Forelimb muscle (tissue), 1 donor: ENCODE data around the gene SNX25. TPM values are rescaled to one million over a fixed set of nuclear protein-coding genes. Genes with fewer than 3 reads are reported as not detected.
"Not testable (repeated sequence)": the region's sequence is repeated elsewhere in the genome, so short reads cannot be mapped to it uniquely, and the experiment has no call there.

Experiments used
- DNase-seq: peaks from one replicate; pipeline ENCODE4 v3.0.0-alpha.2; 2013; ENCODE audit warnings: low read depth
- polyA plus RNA-seq: library from polyadenylated mRNA; unstranded; fragments of 120-200 nt; gene quantifications from one replicate; pipeline ENCODE4 v1.2.1, GENCODE V29; 2013; ENCODE audit not compliant: insufficient read length

SNX25 gene
- polyA plus RNA-seq, 1 donor, result 7.6 TPM

DNA sequence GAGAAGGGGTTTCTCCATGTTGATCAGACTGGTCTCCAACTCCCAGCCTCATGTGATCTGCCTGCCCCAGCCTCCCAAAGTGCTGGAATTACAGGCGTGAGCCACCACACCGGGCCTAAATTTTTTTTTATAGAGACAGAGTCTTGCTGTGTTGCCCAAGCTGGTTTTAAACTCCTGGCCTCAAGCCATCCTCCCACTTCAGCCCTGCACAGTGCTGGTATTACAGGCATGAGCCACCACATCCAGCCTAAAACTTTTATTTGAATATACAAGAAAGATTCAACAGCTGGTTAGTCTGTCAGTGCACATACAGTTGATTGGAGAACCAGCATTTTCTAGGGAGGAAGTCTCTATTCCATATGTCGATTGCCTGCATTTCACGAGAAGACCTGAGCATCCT is 95.1 kb downstream of the SNX25 start:
- DNase-seq, result no peak

DNA sequence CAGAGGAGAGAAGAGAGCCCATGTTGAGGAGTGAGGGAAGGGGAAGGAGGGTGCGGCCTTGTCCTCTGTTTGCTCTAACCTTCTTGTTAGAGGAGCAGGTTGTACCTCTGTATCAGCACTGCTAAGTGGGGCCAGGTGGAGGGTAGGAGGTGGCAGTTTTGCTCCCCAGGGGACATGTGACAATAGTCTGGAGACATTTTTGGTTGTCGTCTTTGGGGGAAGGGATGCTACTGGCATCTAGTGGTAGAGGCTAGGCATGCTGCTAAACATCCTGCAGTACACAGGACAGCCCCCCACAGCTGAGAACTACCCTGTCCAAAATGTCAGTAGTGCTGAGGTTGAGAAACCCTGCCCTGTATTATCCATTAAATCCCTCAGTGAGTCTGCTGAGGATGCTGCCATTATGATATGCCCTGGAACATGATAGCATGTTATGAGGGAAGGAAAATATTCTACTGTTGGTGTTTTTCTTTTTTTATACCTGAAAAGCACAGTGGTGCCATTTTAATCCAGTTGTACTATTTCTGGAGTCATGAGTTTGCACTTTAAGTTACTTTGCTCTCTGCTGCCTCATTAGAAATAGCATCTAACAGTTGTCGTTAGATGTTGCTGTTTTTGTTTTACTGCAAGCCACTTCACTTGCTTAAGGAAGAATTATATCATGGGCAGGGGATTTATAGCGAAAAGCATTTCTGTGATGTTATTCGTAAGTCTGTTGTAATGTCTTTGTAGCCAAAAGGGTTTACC is 95.7 kb downstream of the SNX25 start:
- DNase-seq, result no peak

DNA sequence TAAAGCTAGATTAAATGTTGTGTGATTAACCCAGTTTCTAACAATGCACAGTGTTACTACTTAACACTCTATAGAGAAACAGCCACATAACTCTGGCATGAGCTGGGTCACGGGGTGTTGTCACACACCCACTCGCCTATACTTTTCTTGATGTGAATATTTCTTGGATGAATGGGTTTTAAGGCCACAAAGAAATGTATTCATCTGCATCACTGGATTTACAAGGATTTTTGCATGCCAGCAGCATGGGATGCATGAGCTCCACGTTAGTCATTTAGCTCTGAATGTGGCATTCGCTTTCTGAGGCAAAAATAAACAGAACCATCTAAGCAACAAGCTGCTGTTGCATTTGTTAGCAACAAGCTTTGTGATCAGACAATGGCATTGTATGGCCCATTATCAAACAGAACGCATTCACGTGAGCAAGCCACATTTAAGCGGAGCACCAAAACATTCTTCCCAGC is 96.6 kb downstream of the SNX25 start:
- DNase-seq, result no peak

DNA sequence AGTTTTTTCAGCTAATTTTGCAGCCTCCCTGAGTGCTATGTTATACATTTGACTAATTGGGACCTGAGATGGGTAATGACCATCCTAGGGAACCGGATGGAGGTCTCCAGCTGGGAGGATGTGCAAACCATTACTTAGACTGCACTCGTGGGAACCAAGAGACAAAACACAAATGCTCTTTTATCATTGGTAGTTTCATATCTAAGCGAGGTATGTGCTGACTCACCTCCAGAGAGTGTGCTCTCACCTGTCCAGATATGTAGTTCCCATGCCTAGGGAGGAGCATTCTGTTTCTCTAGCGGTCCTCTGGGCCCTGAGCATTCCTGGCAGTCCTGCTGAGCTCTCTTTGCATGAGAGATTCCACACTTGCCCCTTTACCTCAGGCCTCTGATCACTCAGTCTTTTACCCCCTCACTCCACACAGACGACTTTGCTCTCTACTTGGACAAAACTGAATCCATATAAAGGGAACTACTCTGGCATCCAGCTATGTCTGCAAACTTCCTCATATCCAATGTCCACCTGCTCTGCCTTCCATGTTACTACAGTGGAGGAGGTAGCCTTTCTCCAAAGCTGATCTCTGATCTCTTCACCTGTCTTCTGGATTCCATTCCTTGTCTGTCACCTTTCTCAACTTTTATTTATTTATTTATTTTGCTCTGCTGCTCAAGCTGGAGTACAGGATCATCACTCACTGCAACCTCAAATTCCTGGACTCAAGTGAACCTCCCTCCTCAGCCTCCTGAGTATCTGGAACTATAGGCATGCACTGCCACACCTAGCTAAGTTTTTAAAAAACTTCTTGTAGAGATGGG is 97.9 kb downstream of the SNX25 start:
- DNase-seq, result no peak

DNA sequence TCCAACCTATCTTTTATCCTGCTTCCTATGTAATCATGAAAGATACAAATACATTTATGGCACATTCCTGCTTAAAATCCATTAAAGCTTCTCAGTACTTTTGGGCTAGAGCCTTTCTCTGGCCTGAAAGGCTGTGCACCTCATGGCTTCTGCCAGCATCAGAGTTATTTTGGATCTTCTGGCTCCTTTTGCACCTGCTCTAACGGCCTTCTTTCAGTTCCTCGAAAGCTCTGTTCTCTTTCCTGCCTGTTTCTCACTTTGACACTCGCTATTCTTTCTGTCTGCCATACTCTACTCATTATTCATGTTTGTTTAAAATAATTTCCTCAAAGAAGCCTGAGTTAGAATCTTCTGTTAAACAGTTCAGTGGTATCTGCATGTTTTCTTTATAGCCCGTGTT is 100.4 kb downstream of the SNX25 start:
- DNase-seq, result no peak

DNA sequence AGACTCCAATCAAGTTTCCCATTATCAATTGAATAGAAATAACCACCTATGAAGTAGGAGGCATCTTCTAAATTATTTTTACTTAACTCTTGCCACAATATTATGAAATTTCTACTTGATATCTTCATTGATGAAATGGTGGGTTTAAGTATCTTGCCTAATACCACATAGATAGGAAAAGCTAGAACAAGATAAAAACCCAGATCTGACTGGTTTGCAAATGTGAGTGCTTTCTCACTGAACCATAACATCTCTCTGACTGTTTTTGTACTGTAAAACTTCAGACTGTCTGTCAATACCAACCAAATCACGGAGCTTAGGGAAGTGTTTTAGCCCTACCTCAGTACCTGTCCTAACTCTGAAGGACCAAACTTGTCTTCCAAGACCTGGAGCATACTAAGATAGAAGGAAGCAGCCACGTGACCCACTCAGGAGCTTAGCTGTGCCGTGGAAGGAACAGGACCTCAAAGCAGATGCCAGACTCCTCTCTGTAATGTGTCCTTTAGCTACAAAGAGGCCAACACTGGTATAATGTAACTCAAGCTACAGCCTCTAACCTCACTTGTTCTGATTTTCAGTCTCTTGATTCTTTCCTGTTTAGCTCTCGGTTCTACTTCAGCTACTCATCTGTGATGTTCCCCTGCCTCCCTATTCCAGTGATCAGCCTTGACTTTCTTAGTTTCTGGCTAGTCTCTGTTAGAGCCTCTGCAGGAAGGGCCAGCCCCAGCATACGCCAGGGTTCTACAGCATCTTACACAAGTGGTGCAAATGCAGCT is 101.9 kb downstream of the SNX25 start:
- DNase-seq, result no peak

DNA sequence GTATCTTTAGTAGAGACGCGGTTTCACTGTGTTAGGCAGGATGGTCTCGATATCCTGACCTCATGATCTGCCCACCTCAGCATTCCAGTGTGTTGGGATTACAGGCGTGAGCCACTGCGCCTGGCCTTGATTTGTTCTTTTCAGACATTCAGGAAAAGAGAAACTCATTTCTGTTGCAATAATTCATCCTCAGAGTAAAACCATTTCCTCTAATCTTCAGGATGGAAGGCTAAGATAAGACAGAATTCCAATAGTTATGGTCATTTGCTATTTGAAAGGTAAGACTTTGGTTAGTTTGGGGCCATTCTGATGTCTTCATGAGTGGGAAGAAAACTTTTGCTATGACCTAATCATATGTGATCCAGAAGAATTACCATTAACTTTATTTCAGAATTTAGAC is 103.3 kb downstream of the SNX25 start:
- no peak for DNase-seq

DNA sequence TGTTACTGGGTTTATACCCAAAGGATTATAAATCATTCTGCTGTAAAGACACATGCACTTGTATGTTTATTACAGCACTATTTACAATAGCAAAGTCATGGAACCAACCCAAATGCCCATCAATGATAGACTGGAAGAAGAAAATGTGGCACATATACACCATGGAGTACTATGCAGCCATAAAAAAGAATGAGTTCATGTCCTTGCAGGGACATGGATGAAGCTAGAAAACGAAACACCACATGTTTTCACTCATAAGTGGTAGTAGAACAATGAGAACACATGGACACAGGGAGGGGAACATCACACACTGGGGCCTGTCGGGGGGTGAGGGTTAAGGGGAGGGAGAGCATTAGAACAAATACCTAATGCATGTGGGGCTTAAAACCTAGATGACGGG is 108.1 kb downstream of the SNX25 start:
- not testable (repeated sequence) for DNase-seq

DNA sequence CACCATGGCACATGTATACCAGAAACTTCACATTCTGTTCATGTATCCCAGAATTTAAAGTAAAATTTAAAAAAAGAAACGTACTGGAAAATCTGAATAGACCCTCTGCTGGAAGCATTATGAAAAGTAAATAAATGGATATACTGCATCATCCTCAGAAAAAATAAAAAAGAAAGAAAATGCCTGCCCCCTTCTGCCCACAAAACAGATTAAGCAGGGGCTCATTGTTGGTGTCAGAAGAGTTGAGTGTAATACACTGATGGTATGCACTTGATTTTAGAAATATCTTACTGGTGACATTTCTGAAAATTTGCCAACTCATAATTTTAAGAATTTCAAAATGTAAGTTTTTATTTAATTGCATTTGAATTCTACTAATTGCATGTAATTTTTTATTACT is 108.5 kb downstream of the SNX25 start:
- DNase-seq, result no peak

DNA sequence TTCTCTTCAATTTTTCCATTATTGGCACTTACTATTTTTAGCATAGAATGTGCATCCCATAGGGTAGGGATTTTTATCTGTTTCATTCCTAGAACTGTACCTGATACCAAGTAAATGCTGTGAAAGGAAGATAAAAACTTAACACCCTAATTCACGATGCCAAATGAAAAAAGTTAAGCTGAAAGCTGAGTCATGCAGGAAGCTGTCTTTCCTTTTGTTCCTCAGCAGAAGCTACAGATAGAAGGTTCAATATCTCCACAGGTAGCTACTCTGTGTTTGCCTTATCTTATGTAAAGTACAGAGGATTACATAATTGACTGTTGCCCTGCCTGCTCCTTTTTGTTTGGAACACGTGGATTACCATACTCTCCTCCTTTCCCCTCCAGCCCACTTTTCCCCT is 109.3 kb downstream of the SNX25 start:
- DNase-seq, result no peak

DNA sequence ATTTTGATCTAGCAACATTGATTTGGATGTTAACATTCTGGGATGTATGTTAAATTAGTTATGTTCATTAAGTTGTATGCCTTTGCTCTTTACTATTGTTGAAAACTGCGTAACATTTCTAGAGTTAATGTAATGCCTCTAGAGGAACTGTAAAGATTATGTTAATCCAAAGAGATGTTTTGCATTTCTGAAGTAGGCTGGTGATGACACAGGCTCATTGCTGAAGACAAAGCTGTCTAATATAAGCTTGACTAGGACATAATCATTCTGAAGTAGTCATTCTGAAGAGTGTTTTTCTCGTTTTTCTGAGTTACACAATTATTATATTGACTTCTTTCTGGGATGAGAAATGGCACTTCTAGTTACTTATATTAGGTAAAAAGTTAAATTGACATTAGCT is 113.4 kb downstream of the SNX25 start:
- DNase-seq, result no peak

DNA sequence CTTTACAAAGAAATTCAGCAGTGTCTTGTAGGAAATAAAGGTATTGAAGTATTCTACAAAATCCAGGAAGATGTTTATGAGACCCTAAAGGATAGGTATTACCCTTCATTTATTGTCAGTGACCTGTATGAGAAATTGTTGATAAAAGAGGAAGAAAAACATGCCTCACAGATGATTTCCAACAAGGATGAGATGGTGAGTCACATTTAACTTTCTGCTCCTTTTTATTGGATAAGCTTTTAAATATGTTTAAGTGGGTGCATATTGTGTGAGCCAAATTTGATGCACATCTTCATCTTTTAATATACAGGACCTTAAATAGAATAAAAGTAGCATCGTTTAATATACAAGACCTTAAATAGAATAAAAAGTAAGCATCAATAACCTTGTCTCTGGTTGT is 114.2 kb downstream of the SNX25 start:
- no peak for DNase-seq

DNA sequence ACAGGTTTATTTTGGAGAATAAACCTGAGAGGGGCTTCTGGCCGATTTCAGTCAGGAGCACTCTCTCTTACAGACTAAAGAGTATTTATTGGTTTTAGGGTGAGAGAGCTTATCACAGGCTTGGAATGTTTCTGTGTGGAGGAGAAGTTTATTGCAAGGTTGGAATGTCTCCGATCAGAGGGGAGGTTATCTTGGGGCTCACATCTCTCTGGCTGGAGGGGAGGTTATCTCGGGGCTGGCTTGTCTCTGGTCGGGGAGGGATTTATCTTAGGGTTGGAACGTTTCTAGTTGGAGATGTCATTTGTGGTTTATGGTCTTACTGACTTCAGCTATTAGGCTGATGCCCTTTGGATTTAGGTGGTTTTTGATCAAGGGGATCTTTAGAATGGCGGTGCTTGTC is 115.0 kb downstream of the SNX25 start:
- not testable (repeated sequence) for DNase-seq

DNA sequence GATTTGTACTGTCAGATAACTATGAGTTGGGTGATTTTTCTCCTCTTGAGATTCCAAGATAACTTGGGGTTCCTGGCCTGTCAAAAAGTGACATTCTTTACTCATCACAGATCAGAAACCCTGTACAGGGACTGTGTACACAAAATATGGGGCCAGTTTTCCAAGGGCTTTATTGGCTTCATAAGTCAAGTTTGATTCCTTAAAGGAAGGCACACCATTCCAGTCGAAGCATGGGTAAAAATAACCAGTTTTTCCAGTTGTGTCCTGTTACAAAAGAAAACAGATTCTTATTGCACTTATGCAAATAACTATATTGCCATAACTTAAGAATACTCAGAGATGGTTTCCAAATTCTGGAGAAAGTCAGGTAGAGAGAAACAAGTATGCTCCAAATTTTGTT is 116.3 kb downstream of the SNX25 start:
- not testable (repeated sequence) for DNase-seq

DNA sequence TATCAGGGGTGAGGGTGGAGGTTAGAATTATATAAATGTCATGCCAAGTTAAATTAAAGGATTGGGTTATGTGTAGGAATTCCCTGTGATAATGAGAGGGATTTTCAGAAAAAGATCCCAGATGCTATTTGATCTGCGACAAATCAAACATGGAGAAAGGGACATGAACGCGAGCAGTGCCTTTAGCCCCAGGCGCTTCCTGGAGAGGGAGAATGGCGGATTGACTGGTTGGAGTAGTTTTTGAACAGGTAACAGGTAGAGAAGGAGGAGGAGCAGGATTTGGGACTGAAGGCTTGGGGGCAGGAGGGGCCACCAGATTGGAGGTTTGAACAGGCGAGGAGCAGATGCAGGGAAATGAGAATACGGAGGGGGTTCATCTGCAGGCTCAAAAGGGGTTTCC is 119.2 kb downstream of the SNX25 start:
- no peak for DNase-seq

DNA sequence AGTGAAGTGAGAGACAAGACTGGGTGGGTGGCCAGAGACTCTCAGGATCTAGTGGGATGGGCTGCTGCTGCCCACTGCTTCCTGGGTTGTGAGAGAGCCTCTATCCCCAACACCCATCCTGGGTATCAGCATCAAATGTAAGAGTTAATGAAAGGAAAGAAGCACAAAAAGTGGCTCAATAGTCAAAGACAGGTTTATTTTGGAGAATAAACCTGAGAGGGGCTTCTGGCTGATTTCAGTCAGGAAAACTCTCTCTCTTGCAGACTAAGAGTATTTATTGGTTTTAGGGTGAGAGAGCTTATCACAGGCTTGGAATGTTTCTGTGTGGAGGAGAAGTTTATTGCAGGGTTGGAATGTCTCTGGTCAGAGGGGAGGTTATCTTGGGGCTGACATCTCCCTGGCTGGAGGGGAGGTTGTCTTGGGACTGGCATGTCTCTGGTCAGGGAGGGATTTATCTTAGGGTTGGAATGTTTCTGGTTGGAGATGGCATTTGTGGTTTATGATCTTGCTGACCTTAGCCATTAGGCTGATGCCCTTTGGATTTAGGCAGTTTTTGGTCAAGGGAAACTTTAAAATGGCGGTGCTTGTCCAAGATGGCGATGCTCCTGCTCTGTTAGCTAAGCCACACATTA is 120.6 kb downstream of the SNX25 start:
- not testable (repeated sequence) for DNase-seq

DNA sequence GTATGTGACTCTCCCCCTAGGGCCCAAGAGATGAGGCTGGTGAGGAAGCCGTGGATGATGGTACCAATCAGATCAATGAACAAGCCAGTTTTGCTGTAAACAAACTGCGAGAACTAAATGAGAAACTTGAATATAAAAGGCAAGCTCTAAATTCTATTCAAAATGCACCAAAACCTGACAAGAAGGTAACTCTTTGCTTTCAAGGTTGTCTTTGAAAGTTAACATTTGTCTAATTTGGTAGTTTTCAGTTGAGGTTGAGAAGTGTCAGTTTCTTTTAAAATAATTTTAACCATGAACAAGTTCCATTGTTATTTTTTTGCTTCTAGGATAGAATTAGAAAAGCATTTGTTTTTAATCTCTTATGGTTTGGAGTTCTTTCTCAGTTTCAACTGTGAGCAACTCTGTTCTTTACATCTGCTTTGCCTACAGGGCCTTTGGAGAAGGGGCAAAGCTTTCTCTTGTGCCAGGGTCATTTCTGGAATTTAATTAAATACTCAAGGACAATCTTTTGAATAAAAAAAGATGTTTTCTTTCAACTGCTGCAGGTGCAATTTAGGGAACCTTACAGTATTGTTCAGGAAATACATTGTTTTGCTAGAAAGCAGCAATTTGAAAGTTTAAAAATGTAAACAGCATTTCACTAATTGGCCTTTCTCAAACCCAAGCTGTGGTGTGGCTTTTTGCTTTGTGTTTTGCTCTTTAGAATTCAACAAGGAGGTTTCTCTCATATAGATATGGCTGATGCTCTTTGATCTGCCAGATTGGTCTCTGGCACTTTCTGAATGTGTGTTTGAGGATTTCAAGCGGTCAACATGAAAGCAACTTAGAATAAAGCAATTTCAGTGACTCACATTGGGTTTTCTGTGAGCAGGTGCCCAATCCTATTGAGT is 123.4 kb downstream of the SNX25 start:
- DNase-seq, result no peak

DNA sequence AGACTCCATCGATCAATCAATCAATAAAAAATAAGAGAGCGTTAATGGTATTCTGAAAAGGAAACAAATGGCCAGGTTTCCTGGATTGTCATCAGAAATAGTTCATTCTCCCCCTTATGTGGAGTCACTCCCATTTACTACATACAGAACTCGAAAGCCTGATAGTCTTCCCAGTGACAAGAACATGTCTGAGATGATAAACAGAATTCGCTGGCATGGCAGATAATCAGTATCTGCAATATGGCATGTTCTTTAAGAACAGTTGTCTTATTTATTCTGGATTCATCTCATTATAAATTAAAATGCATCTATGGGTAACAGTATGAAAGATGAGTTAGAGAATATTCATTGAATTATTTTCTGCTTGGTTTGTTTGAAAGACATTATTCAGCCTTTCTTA is 124.9 kb downstream of the SNX25 start:
- no peak for DNase-seq

DNA sequence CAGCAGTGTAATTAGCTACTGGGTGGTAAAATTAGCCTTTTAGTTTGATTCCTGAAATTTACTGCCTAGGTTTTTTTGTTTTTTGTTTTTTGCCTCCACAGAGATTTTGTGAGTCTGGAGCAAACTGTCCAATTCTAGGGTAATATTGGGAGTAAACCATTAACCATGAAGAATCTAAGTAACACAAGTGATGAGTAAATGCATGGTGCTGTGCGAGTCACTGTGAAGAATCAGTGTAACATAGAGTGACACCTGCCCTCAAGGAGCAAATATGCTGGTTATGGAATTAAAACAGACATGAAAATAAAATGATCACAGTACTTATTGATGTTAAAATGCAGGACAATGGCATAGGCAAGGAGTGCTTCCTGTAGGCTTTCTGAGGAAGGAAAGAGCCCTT is 126.2 kb downstream of the SNX25 start:
- no peak for DNase-seq

DNA sequence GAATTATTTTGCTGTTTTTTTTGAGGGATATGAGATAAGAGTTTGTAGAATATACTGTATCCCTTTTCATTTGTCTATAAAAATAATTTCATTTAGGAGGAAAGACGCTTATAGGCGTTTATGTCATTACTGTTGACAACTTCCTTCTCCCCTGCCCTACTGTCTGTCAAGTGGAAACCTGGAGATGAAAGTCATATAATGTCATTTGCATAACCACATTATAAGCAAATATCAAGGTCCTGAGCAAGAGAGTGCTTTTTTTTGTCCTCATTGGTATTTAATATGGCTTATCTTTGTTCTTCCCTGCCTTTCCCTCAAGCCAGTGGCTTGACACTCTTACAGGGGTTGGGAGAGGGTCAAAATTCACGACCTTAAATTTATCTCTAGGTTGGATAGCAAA is 130.5 kb downstream of the SNX25 start:
- DNase-seq, result no peak

DNA sequence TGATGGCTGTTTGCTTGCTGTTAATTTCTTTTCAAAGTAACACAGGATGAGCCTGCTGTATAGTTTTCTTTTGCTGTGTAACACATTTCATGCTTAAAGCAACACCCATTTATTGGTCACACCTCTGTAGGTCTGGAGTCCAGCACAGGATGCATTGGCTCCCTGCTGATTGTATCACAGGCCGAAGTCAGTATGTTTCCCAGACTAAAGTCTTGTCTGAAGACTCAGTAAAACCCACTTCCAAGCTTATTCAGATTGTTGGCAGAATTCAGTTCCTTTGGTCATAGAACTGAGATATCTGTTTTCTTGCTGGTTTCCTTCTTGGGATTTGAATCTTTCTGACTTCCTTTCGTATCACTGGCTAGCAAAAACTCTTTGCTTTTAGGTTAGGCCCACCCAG is 132.0 kb downstream of the SNX25 start:
- DNase-seq, result no peak
